Endothelial cell of umbilical vein (primary cell): ENCODE results near the gene BDH1. TPM values are rescaled to one million over a fixed set of nuclear protein-coding genes. Genes with fewer than 3 reads are reported as not detected.

Experiments used
- BruUV-seq: library from RNA; stranded (reverse); fragments of 400-500 nt; replicated peaks from 2 replicates; lab custom pipeline; 2021; lab: Mats Ljungman, UMichigan
- CTCF ChIA-PET: fragments of 300-600, 350-600 bp; sonication (Branson Sonifier 250); formaldehyde crosslinking; loops from one replicate; lab custom pipeline; 2021; ENCODE audit warnings: antibody characterized with exemption, inconsistent platforms; lab: Charles Lee
- POLR2A ChIA-PET: fragments of 300-600, 350-600 bp; sonication (Branson Sonifier 250); formaldehyde crosslinking; loops from one replicate; lab custom pipeline; 2021; ENCODE audit warnings: antibody characterized with exemption, inconsistent platforms; lab: Charles Lee
- DNase-seq: peaks from one replicate; pipeline ENCODE4 v3.0.0-alpha.2; 2011; ENCODE audit warnings: low read depth, low spot score
- FAIRE-seq: peaks from 2 replicates; lab custom pipeline; 2011; peaks lifted over from hg19 to GRCh38; lab: Jason Lieb, UNC
- H2AFZ ChIP-seq: 2 replicates; pipeline ENCODE4 v1.6.0; 2012; ENCODE audit warnings: low read depth, low read length, control low read depth, inconsistent platforms
- H3K27ac ChIP-seq: 2 replicates; pipeline ENCODE4 v1.5.1; 2011; ENCODE audit warnings: low read depth, mild to moderate bottlenecking, control low read depth, low read length, moderate library complexity; ENCODE audit not compliant: insufficient read depth
- H3K27me3 ChIP-seq, 2 experiments: 2 replicates each; pipeline versions ENCODE4 v1.6.0 to v1.6.1; 2011; ENCODE audit warnings: low read length in 2 of 2, mixed read lengths in 1 of 2; ENCODE audit not compliant: control insufficient read depth in 2 of 2, insufficient read depth in 2 of 2
- H3K36me3 ChIP-seq, 2 experiments: 2 replicates in 1 of 2; 3 replicates in 1 of 2; pipeline ENCODE4 v1.5.1; 2011; ENCODE audit warnings: low read length in 2 of 2, mild to moderate bottlenecking in 1 of 2, moderate library complexity in 1 of 2; ENCODE audit not compliant: control insufficient read depth in 2 of 2, insufficient read depth in 2 of 2; ENCODE audit errors: extremely low read depth in 1 of 2
- H3K4me1 ChIP-seq: 3 replicates; pipeline ENCODE4 v1.5.1; 2011; ENCODE audit warnings: mild to moderate bottlenecking, low read length; ENCODE audit not compliant: control insufficient read depth, insufficient read depth; ENCODE audit errors: extremely low read depth
- H3K4me2 ChIP-seq: 2 replicates; pipeline ENCODE4 v1.6.1; 2011; ENCODE audit warnings: low read length, control low read depth, mixed read lengths; ENCODE audit not compliant: insufficient read depth
- H3K4me3 ChIP-seq, 3 experiments: fragments of 200-600 bp in 1 of 3; sonication (generic), shearing (Covaris generic) in 1 of 3; replicated peaks in 1 of 3; 2 replicates each; pipeline ENCODE4 v1.5.1; 2011 to 2016; ENCODE audit warnings: control low read depth in 3 of 3, low read length in 3 of 3, mild to moderate bottlenecking in 2 of 3, inconsistent platforms in 1 of 3, low read depth in 1 of 3, moderate library complexity in 1 of 3; ENCODE audit not compliant: insufficient read depth in 1 of 3
- H3K79me2 ChIP-seq: 2 replicates; pipeline ENCODE4 v1.6.0; 2012; ENCODE audit warnings: low read length, inconsistent platforms; ENCODE audit not compliant: control insufficient read depth, insufficient read depth
- H3K9ac ChIP-seq: replicated peaks from 2 replicates; pipeline ENCODE3; 2011; ENCODE audit warnings: low read length, control low read depth; ENCODE audit not compliant: insufficient read depth; ENCODE audit errors: extremely low read depth
- H3K9me1 ChIP-seq: replicated peaks from 3 replicates; pipeline ENCODE4 v1.6.0; 2011; ENCODE audit warnings: mild to moderate bottlenecking, low read length; ENCODE audit not compliant: control insufficient read depth, insufficient read depth; ENCODE audit errors: extremely low read depth
- H3K9me3 ChIP-seq: replicated peaks from 2 replicates; pipeline ENCODE4 v1.5.1; 2012; ENCODE audit warnings: low read length, inconsistent platforms; ENCODE audit not compliant: control insufficient read depth, insufficient read depth
- H4K20me1 ChIP-seq: replicated peaks from 2 replicates; pipeline ENCODE3; 2011; ENCODE audit warnings: mild to moderate bottlenecking, low read length; ENCODE audit not compliant: control insufficient read depth, insufficient read depth; ENCODE audit errors: extremely low read depth
- EZH2 ChIP-seq: IDR thresholded peaks from 2 replicates; pipeline ENCODE4 v1.6.1; 2012; ENCODE audit warnings: borderline replicate concordance, low read depth, mild to moderate bottlenecking, moderate library complexity, low read length, inconsistent platforms; ENCODE audit not compliant: severe bottlenecking
- FOS ChIP-seq: IDR thresholded peaks from 2 replicates; pipeline ENCODE4 v1.6.1; 2011; ENCODE audit warnings: mild to moderate bottlenecking, low read length, moderate library complexity, borderline replicate concordance; ENCODE audit not compliant: insufficient read depth
- JUN ChIP-seq: IDR thresholded peaks from 2 replicates; pipeline ENCODE4 v1.6.1; 2011; ENCODE audit warnings: borderline replicate concordance, low read depth; ENCODE audit not compliant: insufficient read length, insufficient read depth
- MAX ChIP-seq: IDR thresholded peaks from 2 replicates; pipeline ENCODE4 v1.6.1; 2011; ENCODE audit not compliant: insufficient read depth, insufficient read length
- MYC ChIP-seq: IDR thresholded peaks from one replicate; pipeline ENCODE4 v1.6.1; 2011; ENCODE audit warnings: mild to moderate bottlenecking, low read depth, low read length
- POLR2A ChIP-seq: IDR thresholded peaks from 2 replicates; pipeline ENCODE4 v1.6.1; 2012; ENCODE audit warnings: low read depth, mild to moderate bottlenecking, control low read depth, low read length
- POLR2AphosphoS5 ChIP-seq: IDR thresholded peaks from 2 replicates; pipeline ENCODE4 v1.6.1; 2012; ENCODE audit warnings: low read depth, mild to moderate bottlenecking, control low read depth, low read length, moderate library complexity; ENCODE audit not compliant: insufficient read depth
- dilution Hi-C: fragments of 300-500 bp; cut with MboI; formaldehyde crosslinking; loops from one replicate; pipeline ENCODE4 v1.15.0; 2019; ENCODE audit warnings: low sequenced_read_pairs; ENCODE audit not compliant: extremely low pct_ligation_motif_present
- intact Hi-C: fragments of 100-400 bp; cut with micrococcal nuclease; formaldehyde crosslinking; loops from one replicate; pipeline ENCODE4 v1.10.0; 2022
- polyA plus RNA-seq, 4 experiments: library from polyadenylated mRNA; depleted of rRNA in 3 of 4; stranded (reverse) in 3 of 4; unstranded in 1 of 4; fragments of >200 nt; gene quantifications; 2 replicates each; pipeline versions ENCODE4 v1.2.1 to v1.2.3, GENCODE V29; 2011 to 2012; ENCODE audit warnings: missing spikeins in 1 of 4
- total RNA-seq: library from RNA; stranded (reverse); gene quantifications from 2 replicates; pipeline ENCODE4 v1.2.3, GENCODE V29; 2021

The BDH1 gene
- total and polyA plus RNA-seq, 2 donors (not counting 3 experiments of a cell fraction or from before 2014, with no cell fraction given) = 6.9 to 12.2 TPM

GRCh38 chr3:197513953-197514785, 41.6 kb downstream of the BDH1 start:
- Histone ChIP-seq H3K79me2 (no peaks in the 10 kb centered on the region), H3K36me3 (no peaks in the 10 kb centered on the region), H3K4me3 (no peak overlapping the region), H3K27ac (no peak overlapping the region), H3K9me1 (no peaks in the 10 kb centered on the region), H3K9ac (no peak overlapping the region), H4K20me1 (no peaks in the 10 kb centered on the region), H3K27me3 (no peaks in the 10 kb centered on the region), H3K4me1 (peaks cover 10% of the 10 kb centered on the region), H3K4me2 (no peak overlapping the region), H2AFZ (no peak overlapping the region), H3K9me3 (no peaks in the 10 kb centered on the region)
- TF ChIP-seq MYC (no peak), POLR2A (no peak), MAX (no peak), POLR2AphosphoS5 (no peak), EZH2 (no peak), JUN (no peak), FOS (no peak)
- dilution Hi-C loops = loop anchor here (25.0 kb wide), 1 partner anchor 252 kb away; no protein-coding TSS in a partner anchor
- FAIRE-seq = no peak
- ChIA-PET CTCF (interaction anchor here (1.4 to 1.8 kb wide), 2 partner anchors 12 to 257 kb away, joined by 5 to 11 read pairs; no protein-coding TSS in a partner anchor), POLR2A (no interaction called here)
- DNase-seq = no peak
- BruUV-seq = no TSS peak
- intact Hi-C loops = loop anchor here (10.0 kb wide), 1 partner anchor 509 kb away; no protein-coding TSS in a partner anchor
